Brain microvascular endothelial cell (primary cell): ENCODE data around the gene MPDU1.
A peak's percentile ranks its signal among the peaks of the same experiment; 100 is the strongest.

Source experiments
- DNase-seq: peaks from one replicate; pipeline ENCODE4 v3.0.0-alpha.2; 2020
- H3K27ac ChIP-seq: fragments of 250-450 bp; sonication (Bioruptor Pico); 2 replicates; pipeline ENCODE4 v1.5.1; 2020; ENCODE audit warnings: mild to moderate bottlenecking, moderate library complexity
- H3K27me3 ChIP-seq: fragments of 250-450 bp; sonication (Bioruptor Pico); replicated peaks from 2 replicates; pipeline ENCODE4 v1.5.1; 2020; ENCODE audit warnings: mild to moderate bottlenecking
- H3K36me3 ChIP-seq: fragments of 250-450 bp; sonication (Bioruptor Pico); replicated peaks from 2 replicates; pipeline ENCODE4 v1.5.1; 2020; ENCODE audit warnings: mild to moderate bottlenecking
- H3K4me3 ChIP-seq: 2 replicates; pipeline ENCODE4 v1.5.1; 2011; ENCODE audit warnings: low read depth, mild to moderate bottlenecking, control low read depth, low read length, moderate library complexity
- in situ Hi-C: cut with HindIII; loops from 2 replicates; pipeline ENCODE4 v1.10.0; 2017; ENCODE audit warnings: low sequenced_read_pairs, low pct_ligation_motif_present
- TF ChIP-seq, protein P1 (sequence below): IDR thresholded peaks from 2 replicates; pipeline ENCODE4 v1.5.1; 2011; ENCODE audit warnings: low read depth, mild to moderate bottlenecking, moderate library complexity, low read length, control low read depth, inconsistent platforms; ENCODE audit errors: missing control alignments

MPDU1 gene

DNA sequence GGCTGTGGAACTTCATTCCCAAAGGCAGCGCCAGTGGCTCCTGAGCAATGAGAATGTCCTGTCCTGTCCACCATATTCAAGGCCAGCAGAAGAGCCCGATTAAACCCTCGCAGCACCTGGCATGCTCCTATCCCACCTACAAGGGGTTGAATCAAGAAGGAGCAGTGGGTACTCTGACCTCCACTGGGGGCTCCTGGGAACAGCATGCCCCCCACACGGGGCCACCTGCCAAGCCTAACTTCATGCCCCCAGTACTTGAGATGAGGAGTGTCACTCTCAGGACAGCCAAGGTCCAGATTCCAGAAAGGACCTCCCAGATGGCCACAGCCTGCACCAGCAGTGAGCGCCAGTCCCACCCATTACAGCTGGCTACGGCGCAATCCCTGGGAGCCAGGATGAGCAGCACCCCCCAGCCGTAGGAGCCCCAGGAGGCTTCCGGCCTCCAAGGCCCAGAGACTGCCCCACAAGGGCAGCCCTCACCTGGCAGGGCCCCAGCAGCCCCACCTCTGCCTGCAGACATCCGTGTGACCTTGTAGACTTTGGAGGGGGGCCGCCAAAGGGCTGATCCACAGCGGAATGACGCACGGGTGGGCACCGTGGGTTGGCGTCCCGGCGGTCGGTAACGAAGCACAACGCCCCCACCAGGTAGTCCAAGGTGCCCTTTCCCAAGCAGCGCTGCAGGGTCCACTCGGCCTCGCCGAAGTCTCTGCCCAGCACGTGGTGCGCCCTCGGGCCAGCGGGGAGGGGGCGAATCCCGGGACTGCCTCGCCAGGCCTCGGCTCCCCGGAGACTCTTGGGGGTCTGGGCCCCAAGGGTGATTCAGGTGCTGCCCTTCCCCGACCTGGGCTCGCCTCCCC is 1.0 kb upstream of the MPDU1 start:
- in situ Hi-C loops, result no loop called here

DNA sequence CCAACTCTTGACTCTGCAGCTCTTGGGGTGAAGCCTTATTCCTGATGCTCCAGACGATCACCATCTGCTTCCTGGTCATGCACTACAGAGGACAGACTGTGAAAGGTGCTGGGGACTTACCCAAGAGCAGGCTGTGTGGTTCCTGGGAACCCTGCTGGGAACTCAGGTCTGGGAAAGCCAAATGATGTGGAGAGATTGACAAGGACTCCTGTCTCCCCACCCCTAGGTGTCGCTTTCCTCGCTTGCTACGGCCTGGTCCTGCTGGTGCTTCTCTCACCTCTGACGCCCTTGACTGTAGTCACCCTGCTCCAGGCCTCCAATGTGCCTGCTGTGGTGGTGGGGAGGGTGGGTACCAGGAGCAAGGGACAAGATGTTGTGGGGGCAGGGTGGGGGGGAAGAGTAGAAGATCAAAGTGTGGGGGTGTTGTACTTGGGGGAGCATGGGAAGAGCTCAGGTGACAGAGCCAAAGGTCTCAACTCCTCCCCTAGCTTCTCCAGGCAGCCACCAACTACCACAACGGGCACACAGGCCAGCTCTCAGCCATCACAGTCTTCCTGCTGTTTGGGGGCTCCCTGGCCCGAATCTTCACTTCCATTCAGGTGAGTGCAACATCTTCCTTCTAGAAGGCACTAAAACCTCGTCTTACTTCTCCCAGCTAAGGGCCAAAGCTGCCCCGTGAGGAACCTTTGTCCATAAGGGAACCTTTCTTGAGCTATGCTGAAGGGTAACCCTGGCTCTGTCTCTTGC is 3.2 kb downstream of the MPDU1 start:
- TF ChIP-seq, protein P1, sequence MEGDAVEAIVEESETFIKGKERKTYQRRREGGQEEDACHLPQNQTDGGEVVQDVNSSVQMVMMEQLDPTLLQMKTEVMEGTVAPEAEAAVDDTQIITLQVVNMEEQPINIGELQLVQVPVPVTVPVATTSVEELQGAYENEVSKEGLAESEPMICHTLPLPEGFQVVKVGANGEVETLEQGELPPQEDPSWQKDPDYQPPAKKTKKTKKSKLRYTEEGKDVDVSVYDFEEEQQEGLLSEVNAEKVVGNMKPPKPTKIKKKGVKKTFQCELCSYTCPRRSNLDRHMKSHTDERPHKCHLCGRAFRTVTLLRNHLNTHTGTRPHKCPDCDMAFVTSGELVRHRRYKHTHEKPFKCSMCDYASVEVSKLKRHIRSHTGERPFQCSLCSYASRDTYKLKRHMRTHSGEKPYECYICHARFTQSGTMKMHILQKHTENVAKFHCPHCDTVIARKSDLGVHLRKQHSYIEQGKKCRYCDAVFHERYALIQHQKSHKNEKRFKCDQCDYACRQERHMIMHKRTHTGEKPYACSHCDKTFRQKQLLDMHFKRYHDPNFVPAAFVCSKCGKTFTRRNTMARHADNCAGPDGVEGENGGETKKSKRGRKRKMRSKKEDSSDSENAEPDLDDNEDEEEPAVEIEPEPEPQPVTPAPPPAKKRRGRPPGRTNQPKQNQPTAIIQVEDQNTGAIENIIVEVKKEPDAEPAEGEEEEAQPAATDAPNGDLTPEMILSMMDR, result peak; percentile 49
- in situ Hi-C loops, result no loop called here
- no peaks in the 10 kb centered on the region for H3K27me3 ChIP-seq
- no peak overlapping the region for H3K4me3 ChIP-seq
- DNase-seq, result no peak
- peak overlapping the region; percentile 23 for H3K27ac ChIP-seq
- peaks cover 21% of the 10 kb centered on the region for H3K36me3 ChIP-seq

More for the DNA sequence above, 1.0 kb upstream of the MPDU1 start:
- TF ChIP-seq, protein P1, result no peak
- Histone ChIP-seq H3K27ac (peak overlapping the region; percentile 95), H3K4me3 (peak overlapping the region; percentile 90), H3K36me3 (peaks cover 15% of the 10 kb centered on the region), H3K27me3 (no peaks in the 10 kb centered on the region)
- DNase-seq, result no peak

DNA sequence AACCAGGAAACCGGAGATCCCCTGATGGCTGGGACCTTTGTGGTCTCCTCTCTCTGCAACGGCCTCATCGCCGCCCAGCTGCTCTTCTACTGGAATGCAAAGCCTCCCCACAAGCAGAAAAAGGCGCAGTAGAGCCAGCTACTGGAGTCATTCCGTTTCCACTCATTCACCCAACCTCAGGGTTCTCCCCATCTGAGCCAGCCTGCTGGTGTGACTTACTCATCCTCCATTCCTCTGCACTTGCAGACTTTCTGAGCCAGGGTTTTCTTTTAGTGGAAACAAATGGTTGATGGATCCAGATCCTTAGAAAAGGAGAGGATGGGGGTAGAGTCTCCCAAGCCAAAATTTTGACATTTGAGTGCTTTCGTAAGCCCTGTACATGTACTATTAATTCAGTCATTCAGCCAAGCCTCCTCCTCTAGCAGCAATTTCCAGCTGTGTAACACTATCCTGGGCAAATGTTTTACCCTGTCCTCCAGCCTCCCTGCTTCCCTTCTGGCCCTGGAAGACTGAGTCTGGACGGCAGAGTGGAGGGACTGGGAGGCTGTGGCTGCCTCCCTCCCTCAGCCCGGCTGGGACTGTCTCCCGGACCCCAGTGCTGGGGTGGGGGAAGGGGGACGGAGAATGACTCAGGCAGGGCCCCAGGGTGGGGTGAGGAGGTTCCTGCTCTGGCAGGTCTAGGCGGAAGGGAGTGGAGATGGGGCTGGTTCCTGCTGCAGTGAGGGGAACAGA is 3.9 kb downstream of the MPDU1 start:
- in situ Hi-C loops, result no loop called here
- TF ChIP-seq, protein P1, result peak; percentile 47
- Histone ChIP-seq H3K4me3 (peak overlapping the region; percentile 12), H3K36me3 (peaks cover 28% of the 10 kb centered on the region), H3K27me3 (no peaks in the 10 kb centered on the region), H3K27ac (peak overlapping the region; percentile 65)
- peak; percentile 95 for DNase-seq

DNA sequence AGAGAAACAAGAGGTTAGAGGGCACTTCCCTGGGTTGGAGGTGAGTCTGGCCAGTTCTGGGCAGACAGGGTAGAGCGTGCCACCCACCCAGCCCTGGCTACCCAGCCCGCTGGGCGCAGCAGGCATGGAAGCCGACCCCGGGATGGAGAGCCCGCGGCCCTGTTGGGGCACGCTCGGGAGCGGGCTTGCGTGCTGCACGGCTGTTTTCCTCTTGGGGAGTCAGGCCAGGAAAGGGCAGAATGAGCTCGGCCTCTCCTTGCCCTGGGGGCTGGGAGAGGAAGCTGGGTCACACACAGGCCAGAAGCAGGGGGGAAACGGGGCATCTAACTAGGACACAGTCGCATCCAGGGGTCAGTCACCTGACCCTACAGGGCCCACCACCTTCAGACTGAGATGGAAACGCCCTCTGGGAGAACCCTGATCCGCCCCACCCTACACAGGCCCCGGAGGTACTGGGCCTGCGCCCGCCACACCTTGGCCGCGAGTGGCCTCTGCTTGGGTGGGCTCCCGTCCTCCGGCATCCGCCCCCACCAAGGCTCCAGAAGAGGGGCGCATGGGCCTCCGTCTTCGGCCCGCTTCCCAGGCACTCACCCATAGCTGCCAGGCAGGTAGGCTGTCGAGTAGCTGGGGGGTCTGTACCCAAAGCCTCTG is 5.0 kb downstream of the MPDU1 start:
- peaks cover 39% of the 10 kb centered on the region for H3K36me3 ChIP-seq
- H3K27ac ChIP-seq, result peak overlapping the region; percentile 65
- TF ChIP-seq, protein P1, result no peak
- DNase-seq, result no peak
- H3K4me3 ChIP-seq, result peak overlapping the region; percentile 9
- no peaks in the 10 kb centered on the region for H3K27me3 ChIP-seq
- in situ Hi-C loops, result no loop called here

DNA sequence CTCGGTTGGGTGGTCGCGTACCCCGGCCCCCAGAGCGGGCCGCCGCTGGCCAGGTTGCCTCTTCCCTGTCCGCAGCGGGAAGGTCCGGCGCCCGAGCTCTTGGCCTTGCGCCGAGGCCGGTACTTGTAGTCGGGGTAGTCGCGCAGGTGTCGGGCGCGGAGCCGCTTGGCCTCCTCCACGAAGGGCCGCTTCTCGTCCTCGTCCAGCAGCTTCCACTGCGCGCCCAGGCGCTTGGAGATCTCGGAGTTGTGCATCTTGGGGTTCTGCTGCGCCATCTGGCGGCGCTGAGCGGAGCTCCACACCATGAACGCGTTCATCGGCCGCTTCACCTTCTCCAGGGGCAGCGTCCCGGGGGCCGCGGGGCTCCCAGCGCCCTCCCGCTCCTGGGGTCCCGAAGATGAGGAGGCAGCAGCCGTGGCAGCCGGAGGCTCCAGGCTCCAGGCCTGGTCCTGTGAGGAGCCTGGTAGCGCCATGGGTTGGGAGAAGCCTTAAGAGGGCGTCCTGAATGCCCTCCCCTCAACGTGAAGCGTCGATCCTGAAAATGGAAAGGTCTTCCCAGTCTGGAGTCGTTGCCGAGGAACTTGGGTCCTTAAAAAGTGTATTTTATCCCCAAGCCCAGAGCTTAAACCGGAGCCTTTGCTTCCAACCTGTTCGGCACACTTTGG is 5.7 kb downstream of the MPDU1 start:
- peaks cover 45% of the 10 kb centered on the region for H3K36me3 ChIP-seq
- peak; percentile 77 for DNase-seq
- in situ Hi-C loops, result no loop called here
- TF ChIP-seq, protein P1, result peak; percentile 91
- no peak overlapping the region for H3K27ac ChIP-seq
- peak overlapping the region; percentile 9 for H3K4me3 ChIP-seq
- no peaks in the 10 kb centered on the region for H3K27me3 ChIP-seq
